Medulla oblongata (tissue), 1 donor: ENCODE results near the gene CCDC141.
"Not testable (repeated sequence)": the region's sequence is repeated elsewhere in the genome, so short reads cannot be mapped to it uniquely, and the experiment has no call there.

Experiments
- DNase-seq: peaks from one replicate; pipeline ENCODE4 v3.0.0-alpha.2; 2015; ENCODE audit errors: extremely low spot score

The CCDC141 gene, protein sequence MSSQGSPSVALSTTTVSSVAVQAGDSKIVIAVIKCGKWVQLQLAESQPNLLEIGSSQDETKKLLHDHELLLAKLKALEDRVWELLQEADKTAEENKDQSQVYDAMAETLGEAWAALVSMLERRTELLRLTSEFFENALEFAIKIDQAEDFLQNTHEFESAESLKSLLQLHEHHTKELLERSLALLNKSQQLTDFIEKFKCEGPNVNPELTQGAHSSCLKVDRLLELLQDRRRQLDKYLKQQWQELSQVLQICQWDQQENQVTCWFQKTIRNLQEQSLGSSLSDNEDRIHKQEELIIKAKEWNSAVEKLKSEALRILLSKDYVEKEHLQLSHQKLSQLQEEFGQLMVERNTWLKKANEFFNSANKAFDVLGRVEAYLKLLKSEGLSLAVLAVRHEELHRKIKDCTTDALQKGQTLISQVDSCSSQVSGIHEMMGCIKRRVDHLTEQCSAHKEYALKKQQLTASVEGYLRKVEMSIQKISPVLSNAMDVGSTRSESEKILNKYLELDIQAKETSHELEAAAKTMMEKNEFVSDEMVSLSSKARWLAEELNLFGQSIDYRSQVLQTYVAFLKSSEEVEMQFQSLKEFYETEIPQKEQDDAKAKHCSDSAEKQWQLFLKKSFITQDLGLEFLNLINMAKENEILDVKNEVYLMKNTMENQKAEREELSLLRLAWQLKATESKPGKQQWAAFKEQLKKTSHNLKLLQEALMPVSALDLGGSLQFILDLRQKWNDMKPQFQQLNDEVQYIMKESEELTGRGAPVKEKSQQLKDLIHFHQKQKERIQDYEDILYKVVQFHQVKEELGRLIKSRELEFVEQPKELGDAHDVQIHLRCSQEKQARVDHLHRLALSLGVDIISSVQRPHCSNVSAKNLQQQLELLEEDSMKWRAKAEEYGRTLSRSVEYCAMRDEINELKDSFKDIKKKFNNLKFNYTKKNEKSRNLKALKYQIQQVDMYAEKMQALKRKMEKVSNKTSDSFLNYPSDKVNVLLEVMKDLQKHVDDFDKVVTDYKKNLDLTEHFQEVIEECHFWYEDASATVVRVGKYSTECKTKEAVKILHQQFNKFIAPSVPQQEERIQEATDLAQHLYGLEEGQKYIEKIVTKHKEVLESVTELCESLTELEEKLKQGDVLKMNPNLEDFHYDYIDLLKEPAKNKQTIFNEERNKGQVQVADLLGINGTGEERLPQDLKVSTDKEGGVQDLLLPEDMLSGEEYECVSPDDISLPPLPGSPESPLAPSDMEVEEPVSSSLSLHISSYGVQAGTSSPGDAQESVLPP (N-terminal part only)

GRCh38 chr2:179049546-179050311 lies at the start of gene CCDC141:
CCDC141 (minus strand) TSS chr2:179050137; CDS start chr2:179049941, 196 bp downstream.
- no peak for DNase-seq

GRCh38 chr2:179098080-179098689 lies 48.2 kb upstream of the CCDC141 start:
- no peak for DNase-seq

- no peak for DNase-seq
Observed at GRCh38 chr2:179097131-179097530, 47.2 kb upstream of the CCDC141 start.

GRCh38 chr2:179096090-179096489 lies 46.2 kb upstream of the CCDC141 start:
- no peak for DNase-seq

- DNase-seq: not testable (repeated sequence)
Observed at GRCh38 chr2:179092912-179093311, 43.0 kb upstream of the CCDC141 start.

- DNase-seq: no peak
Observed at GRCh38 chr2:179082697-179083096, 32.8 kb upstream of the CCDC141 start.

- DNase-seq: no peak
Observed at GRCh38 chr2:179081954-179082353, 32.0 kb upstream of the CCDC141 start.

GRCh38 chr2:179072527-179072926 lies 22.6 kb upstream of the CCDC141 start:
- DNase-seq: no peak

DNA sequence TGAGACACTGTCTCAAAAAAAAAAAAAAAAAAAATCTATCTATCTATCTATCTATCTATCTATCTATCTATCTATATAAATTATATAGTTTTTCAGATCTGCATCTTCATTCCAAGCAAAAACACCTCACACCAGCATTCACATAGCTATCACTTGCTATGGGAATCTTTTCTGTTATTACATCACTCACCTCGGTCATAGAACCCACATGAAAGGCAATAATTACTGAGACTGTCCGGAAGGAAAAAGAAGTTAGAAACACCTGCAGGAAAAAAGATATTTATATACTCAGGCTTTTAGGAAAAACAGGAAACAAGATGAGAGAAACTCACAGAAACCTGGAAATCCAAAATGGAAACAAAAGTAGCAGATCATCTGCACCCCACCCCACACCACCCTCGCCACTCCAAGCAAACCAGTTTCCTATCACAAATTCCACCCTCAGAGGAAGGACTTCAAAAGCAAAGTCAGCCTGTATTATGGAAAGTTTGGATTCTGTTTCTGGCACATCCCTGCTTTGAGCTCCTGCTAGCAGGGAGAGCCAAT lies 21.9 kb upstream of the CCDC141 start:
- DNase-seq: no peak

DNA sequence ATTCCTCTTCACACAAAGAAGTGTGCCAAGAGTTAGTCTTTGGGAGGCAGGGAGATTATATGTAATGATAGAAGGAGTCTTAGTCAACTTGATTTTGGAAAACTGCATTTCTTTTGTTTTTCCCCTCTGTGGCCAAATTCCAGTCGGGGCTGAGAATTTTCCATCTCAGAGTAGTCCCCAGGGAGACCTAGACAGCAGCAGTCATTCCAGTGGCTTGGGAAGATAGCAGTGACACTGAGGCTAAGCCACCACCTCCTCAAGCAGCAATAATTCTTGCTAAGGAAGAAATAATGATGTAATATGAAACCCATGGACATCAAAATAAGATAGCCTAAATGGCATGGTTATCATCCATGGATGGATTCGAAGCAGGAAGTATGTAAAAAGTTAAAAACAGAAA lies 21.0 kb upstream of the CCDC141 start:
- no peak for DNase-seq

GRCh38 chr2:179069685-179070084 lies 19.7 kb upstream of the CCDC141 start:
- DNase-seq: no peak

DNA sequence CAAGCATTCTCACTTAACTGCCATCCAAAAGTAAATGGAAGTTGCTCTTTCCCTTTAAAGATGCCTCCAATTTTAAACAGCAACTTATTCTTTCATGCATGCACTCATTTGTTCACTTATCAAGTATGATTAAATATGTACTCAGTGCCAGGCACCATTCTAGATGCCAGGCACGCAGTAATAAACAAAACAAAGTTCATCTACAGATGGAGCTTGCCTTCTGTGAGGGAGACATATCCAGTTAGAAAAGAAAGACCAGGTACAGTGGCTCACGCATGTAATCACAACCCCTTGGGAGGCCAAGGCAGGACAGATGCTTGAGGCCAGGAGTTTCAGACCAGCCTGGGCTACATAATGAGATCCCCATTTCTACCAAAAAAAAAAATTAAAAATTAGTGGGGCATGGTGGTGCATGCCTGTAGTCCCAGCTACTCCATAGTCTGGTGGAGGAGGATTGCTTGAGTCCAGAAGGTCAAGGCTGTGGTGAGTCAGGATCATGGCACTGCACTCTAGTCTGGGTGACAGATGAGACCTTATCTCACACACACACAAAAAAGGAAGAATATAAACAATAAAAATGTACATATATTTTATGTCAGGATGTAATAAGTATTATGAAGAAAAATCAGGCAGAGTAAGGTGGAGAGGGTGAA lies 19.2 kb upstream of the CCDC141 start:
- no peak for DNase-seq

DNA sequence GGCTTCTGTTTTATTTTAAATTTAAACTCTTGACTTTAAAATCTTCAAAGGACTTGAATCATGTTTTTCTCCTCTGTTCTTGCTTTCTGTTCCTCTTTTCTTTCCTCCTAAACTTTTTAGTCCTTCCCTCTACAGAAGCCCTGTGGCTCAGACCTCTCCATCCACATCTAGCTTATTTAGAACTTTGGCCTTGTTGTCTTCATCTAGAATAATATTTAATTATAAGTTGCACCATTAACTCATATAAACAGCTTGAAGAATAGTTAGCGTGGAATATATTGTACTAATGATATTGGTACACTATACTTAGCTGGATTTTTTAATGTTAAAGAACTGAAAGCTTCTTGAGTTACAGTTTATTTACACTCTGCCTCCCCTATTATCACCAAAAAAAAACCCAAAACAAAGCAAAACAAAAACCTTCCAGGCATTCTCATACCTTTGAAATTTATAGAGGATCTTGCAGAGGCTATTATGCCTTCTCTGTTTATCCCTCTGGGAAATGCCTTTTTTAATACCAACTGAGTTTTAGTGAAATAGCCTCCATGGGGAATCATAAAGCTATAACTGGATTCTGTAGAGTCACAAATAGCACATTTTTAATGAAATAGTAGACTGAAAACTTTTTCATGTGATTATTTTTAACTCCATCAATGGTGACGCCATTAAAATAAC lies 9.2 kb upstream of the CCDC141 start:
- DNase-seq: no peak

DNA sequence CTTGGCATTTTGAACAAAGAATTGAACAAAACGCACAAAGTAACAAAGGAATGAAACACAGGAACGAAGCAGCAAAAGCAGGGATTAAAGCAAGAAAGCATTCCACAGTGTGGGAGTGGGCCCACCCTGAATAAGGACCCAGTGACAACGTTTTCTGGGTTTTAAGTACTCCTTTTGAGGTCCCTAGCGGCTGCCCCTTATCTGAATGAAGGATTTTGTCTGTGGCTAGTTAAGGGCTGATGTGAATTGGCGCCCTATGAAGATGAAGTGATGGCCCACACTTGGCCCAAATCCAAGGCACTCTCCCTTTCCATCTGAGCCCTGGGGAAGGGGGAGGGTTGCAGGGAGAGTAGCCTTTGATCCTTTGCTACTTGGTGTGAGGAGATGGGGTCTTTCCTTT lies 7.8 kb upstream of the CCDC141 start:
- DNase-seq: no peak

DNA sequence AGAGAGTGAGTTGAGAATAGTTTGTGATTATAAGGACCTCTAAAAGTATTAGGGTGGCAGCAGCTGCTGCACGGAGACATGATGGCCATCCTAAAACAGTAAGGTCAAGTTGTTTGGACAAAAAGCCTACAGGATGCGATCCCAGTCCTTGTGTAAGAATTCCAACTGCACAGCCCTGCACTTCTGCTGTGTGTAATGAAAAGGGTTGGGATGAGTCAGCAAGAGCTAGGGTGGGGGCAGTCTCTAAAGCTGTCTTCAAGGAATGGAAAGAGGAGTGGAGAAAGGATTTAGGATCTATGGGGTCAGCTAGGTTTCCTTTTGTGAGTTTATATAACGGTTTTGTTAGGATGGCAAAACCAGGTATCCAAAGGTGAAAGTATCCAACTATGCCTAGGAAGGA lies 3.6 kb upstream of the CCDC141 start:
- DNase-seq: not testable (repeated sequence)

DNA sequence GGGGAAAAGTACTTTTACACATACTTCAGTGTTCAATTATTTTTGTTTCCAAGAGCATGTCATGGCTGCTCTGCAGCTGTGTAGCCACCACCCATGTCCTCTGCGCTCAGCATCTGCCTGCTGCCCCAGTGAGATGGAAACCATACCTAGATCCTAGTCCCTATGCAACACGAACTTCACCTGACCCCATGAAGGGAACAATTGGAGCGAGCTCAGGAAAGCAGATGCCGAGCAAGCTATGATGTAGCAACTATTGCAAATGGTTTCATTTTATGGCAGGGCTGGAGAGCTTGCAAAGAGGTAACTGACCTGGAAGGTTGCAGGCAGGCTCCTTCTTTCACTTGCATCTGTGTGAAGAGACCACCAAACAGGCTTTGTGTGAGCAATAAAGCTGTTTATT lies 1.3 kb upstream of the CCDC141 start:
- no peak for DNase-seq

- DNase-seq: no peak
Observed at GRCh38 chr2:179050755-179051154, 818 bp upstream of the CCDC141 start.

DNA sequence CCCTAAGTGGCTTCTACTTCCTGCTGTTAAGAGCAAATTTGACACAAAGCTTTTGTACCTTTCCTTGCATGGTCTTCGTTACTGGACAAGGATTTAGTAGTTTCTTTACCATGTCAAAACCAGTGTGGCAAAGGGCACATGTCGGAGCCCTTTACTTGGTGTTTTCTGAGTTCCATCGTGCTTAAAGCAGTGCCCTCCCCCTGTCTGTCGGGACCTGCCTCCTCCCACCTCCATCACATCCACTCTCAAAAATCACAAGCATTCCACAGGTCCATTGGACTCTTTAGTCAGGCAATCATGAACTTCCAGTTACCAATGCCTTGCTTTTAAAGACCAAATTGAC lies 763 bp downstream of the CCDC141 start:
- no peak for DNase-seq

DNA sequence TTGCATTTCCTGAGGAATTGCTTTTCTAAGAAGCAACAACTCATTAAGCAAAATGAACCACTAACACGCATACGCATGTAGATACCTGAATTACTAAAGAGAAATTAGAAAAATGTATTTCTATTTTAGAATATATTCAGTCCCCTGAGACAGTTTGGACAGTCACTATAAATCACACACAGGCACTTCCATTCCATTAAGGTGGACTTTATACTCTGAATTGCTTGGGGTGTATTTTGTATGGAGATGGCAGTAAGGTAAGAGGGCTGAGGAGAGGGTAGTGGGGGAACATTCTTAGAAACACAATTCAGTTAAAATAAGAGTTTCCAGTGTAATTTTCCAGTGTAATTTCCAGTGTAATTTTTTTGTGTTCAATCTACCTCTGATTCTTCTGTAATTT lies 1.8 kb downstream of the CCDC141 start:
- DNase-seq: no peak

GRCh38 chr2:179045602-179046001 lies 4.3 kb downstream of the CCDC141 start:
- not testable (repeated sequence) for DNase-seq
